ENCODE results near the gene EPHB3.

The EPHB3 gene

DNA sequence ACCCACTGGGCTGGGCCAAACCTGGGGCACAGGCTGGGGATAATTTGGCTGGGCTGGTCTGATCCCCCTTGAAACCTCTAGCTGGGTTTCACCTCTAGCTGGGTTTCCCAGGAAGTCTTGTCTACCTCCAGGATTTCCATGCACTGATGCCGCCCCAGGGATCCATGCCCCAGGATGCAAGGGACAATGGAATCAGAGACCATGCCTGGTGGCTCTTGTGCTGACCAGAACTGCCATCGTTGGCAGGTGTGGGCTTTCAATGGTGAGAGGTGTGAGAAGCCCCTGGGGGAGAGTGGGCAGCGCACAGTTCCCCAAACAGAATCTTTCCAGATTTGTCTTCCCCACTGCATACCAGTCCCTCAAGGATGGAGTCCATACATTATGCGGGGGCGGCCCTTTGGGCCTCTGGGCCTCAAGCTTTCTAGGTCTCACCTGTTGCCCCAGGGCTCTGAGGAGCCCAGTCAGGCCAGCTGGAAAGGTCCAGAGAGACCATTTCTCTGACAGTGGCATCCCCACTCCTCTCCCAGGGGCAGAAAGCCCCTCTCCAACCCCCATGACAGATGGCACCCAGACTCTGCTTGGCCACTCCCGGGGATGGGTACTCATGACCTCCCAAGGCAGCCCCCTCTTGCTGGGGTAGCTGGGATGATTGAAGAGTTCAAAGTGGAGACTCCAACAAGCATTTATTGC, 35.4 kb downstream of the EPHB3 start:
- no peak overlapping the region for H3K4me3 ChIP-seq
- no peak for DNase-seq (ENCODE audit: low spot score)
- no peak overlapping the region for H3K27ac ChIP-seq
- no peak for TF ChIP-seq CTCF (IDR thresholded peaks at IDR 0.05)

GRCh38 chr3:184597829-184598573, 36.4 kb downstream of the EPHB3 start:
- no peak overlapping the region for H3K27ac ChIP-seq

GRCh38 chr3:184598574-184598927, 37.0 kb downstream of the EPHB3 start:
- Histone ChIP-seq H3K4me3 (no peak overlapping the region), H3K27ac (no peak overlapping the region)
- DNase-seq (ENCODE audit: low spot score) = no peak
- no peak for TF ChIP-seq CTCF (IDR thresholded peaks at IDR 0.05)

More at GRCh38 chr3:184597829-184598573, 36.4 kb downstream of the EPHB3 start:
- DNase-seq (ENCODE audit: low spot score) = no peak
- no peak overlapping the region for H3K4me3 ChIP-seq
- TF ChIP-seq CTCF (IDR thresholded peaks at IDR 0.05) = no peak

DNA sequence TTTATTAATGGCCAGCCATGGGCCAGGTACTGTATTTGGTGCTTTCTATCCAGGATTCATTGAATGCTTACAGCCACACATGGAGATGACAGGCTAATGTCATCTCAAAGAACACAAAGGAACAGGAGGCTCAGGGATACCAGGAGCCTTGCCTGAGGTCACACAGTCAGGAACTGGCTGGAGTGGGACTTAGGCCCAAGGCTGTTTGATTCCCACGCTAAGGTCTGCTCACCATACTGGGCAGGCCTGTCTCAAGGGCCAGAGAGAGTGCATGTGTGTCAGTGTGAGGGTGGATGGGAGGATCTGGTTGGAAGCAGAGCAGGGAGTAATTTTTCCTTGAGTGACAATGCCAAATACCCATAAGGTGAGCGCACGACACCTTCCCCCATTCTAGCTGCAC, 37.6 kb downstream of the EPHB3 start:
- TF ChIP-seq CTCF (IDR thresholded peaks at IDR 0.05) = no peak
- no peak for DNase-seq (ENCODE audit: low spot score)
- Histone ChIP-seq H3K27ac (no peak overlapping the region), H3K4me3 (no peak overlapping the region)

DNA sequence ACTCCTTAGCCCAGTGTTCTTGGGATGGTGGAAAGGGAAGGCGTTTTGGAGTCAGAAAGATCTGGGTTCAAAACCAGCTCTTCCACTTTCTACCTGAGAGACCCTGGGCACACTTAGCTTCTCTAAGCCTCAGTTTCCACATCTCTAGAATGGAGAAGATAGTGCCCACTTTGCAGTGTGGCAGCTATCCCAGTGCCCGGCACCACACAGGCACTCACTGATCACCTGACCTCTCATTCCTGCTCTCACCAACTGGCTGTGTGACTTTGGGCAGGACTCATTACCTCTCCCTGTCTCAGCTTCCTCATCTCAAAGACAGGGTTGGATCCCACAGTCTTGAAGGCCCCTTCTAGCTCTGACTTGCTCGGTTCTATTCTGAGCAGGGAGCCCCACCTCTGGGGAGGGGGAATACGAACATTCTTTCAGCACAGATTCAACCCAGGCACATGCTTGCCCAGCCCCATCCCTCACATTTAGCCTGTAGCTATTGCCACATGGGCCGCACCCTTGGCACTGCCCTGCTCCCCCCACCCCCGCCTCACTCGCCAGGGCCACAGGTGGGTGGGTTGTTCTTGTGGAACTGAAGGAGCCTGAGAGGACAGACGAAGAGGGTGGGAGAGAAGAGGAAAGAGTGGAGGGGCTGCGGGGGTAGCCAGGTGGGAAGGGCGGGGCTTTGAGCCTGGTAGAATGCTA, 39.2 kb downstream of the EPHB3 start:
- no peak for TF ChIP-seq CTCF (IDR thresholded peaks at IDR 0.05)
- no peak for DNase-seq (ENCODE audit: low spot score)
- Histone ChIP-seq H3K4me3 (no peak overlapping the region), H3K27ac (no peak overlapping the region)

DNA sequence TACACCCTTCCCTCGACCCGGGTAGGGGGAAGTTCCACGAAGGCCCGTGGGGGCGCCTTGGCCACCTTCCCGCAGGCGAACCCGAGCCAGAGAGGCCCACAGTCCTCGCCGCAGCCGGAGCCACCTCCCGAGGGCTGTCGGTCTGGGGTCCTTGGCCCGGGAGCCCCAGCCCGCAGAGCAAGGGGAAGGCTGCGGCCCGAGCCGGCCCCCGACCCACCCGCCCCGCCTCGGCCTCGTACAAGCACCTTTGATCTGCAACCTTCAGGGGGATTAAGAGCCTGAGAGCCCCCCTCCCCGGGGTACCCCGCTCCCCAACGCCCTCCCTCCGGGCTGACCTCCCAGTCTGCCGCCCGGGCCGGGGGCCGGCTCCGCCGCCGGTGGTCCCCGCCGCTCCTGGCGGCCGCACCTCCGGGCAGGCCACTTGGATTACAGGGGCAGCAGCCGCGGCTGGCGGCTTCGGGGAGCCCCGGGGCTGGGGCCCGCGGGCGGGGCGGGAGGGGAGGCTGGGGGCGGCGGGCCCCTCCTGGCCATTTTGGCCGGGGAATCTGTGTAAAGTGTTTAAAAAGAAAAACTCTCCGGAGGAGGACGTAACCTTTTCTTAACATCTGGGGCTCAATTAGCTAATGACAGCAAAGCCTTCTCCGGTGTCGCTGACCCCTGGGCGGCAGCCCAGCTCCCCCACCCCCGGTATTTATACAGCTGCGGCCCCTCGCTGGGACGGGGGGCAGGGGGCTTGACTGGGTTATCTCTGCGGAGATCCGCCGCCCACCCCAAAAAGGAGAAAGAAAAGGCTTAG, 40.2 kb downstream of the EPHB3 start:
- Histone ChIP-seq H3K27ac (no peak overlapping the region), H3K4me3 (peak overlapping the region; percentile 55)
- no peak for DNase-seq (ENCODE audit: low spot score)
- no peak for TF ChIP-seq CTCF (IDR thresholded peaks at IDR 0.05)

All from coronary artery (tissue), 2 donors.